ENCODE results near the gene SLC7A1.

DNA sequence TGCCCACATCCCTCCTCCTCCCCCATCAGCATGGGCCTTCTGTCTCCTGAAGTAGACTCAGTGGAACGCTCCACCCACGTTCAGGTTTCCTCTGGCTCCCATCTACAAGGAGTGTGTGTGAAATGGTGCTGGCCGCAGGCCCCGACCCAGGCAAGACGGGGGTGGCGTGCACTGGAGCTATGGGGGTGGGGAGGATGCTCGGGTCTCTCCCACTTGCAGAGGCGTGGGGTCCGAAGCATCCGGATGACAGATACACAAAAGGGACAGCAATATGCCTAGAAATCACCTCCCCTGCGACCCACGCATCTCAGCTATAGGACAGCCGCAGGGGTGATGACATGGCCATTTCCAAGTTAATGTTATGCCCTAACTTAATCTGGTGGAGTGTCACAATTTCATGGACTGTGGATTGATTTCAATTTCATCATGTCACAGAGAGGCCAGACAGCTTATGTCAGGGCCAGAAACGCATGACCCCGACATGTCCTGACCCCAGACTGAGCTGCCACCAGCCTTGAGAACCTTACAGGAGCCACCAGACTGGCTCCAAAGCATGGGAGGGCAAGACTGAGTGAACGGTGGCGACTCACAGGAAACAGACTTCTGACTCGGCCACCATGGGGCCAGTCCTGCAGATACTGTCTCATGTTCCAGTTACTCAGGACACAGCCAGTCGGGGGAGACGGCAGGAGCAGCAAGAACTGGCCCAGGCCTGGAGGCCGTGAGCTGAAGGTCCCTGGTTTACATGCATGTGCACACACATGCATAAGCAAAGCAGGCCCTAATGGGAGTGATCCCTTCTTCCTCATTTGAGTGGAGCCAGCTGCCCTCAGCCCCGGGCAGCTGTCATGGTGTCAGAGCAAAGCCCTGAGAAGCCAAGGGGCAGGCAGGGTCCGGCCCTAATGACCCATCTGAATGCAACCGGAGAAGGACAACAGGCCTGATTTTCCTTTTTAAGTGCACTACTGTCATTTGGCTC is 82.2 kb downstream of the SLC7A1 start:
- TF ChIP-seq CTCF (conservative IDR thresholded peaks at IDR 0.05; ENCODE audit: low read depth, low read length) (no peak), BHLHE40 (IDR thresholded peaks at IDR 0.05; ENCODE audit: low read depth, low read length) (no peak), MXI1 (IDR thresholded peaks at IDR 0.05; ENCODE audit: borderline replicate concordance, low read depth, low read length) (no peak), RFX5 (IDR thresholded peaks at IDR 0.05; ENCODE audit: low read depth, low read length) (no peak), POLR2A (IDR thresholded peaks at IDR 0.05; ENCODE audit: low read depth, low read length) (no peak), SMC3 (IDR thresholded peaks at IDR 0.05; ENCODE audit: low read depth, low read length) (no peak), MAFK (IDR thresholded peaks at IDR 0.05; ENCODE audit: low read depth, low read length) (no peak)
